PFSK-1 (cell line): ENCODE results near the gene IGFBP2.

Source experiments
- FOXP2 ChIP-seq: optimal IDR thresholded peaks from 2 replicates; pipeline ENCODE3; 2011; ENCODE audit warnings: borderline replicate concordance, control low read depth, inconsistent platforms; ENCODE audit not compliant: insufficient read depth; ENCODE audit errors: extremely low read length, extremely low read depth
- POLR2AphosphoS5 ChIP-seq: IDR thresholded peaks from 2 replicates; pipeline ENCODE4 v1.6.1; 2012; ENCODE audit warnings: low read depth, mild to moderate bottlenecking, control low read depth, low read length, moderate library complexity
- REST ChIP-seq, 2 experiments: IDR thresholded peaks; 2 replicates each; pipeline versions ENCODE4 v1.6.1 to v1.8.0; 2011 to 2012; ENCODE audit warnings: low read depth in 2 of 2, low read length in 2 of 2, control low read depth in 1 of 2, inconsistent platforms in 1 of 2, mild to moderate bottlenecking in 1 of 2, moderate library complexity in 1 of 2; ENCODE audit not compliant: insufficient read depth in 1 of 2
- SIN3A ChIP-seq: IDR thresholded peaks from 2 replicates; pipeline ENCODE4 v1.6.1; 2012; ENCODE audit warnings: mild to moderate bottlenecking, low read length, moderate library complexity, borderline replicate concordance; ENCODE audit not compliant: insufficient read depth
- TAF1 ChIP-seq: IDR thresholded peaks from 2 replicates; pipeline ENCODE4 v1.6.1; 2012; ENCODE audit warnings: low read length, control low read depth, borderline replicate concordance; ENCODE audit not compliant: insufficient read depth

IGFBP2 gene

GRCh38 chr2:216695401-216695821, 62.2 kb downstream of the IGFBP2 start, which contains the start of gene IGFBP5:
TSS of gene IGFBP5 (minus strand) at chr2:216695549. CDS start at chr2:216694775, 774 bp downstream.
- TF ChIP-seq REST (IDR thresholded peaks at IDR 0.05; ENCODE audit: insufficient read depth in 1 of 2, low read depth in 2 of 2, low read length in 2 of 2) (no peak), TAF1 (no peak), FOXP2 (no peak), SIN3A (no peak), POLR2AphosphoS5 (no peak)

GRCh38 chr2:216696321-216696720, 63.1 kb downstream of the IGFBP2 start:
- no peak for TF ChIP-seq TAF1

DNA sequence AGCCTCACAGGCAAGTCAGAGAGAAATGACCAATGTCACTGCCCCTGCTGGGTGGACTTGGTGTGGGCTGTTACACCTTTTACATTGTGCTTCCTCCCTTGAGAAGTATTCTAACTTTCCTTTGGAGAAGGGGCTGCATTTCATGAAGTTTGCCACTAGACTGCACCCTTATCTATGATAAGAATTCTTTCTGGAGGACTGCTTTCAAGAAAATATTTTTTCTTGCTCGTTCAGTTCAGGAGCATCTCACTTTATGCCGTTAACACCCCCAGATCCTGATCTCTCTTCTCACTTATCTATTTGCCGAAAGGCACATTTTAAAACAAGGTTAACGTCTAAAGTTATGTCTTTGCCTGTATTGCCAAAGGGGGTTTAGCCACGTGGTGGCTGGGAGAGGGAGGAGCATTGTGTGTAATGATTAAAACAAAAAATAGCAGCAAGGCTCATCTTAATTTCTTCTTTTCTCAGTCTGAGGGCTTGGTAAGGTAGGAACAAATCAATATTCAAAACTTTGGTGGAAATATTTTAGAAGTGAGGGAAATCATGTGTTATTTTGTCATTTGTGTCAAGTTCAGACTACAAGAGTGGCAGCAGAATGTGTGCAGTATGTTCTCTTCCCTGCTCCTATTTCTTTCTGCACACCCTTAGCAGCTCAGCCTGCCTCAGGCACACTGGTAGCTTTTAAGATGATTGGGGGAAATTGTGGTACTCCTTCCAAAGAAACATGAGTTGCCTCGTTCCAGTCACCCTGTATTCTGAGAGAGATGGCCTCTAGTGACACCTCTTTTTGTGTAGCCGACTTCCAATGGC, 63.7 kb downstream of the IGFBP2 start:
- TF ChIP-seq FOXP2 (no peak), REST (IDR thresholded peaks at IDR 0.05; ENCODE audit: insufficient read depth in 1 of 2, low read depth in 2 of 2, low read length in 2 of 2) (no peak), POLR2AphosphoS5 (no peak), SIN3A (no peak), TAF1 (no peak)

- TF ChIP-seq TAF1 (no peak), FOXP2 (no peak), REST (IDR thresholded peaks at IDR 0.05; ENCODE audit: insufficient read depth in 1 of 2, low read depth in 2 of 2, low read length in 2 of 2) (no peak), POLR2AphosphoS5 (no peak), SIN3A (no peak)
Measured at GRCh38 chr2:216698293-216698692, 65.1 kb downstream of the IGFBP2 start.

GRCh38 chr2:216698895-216699294, 65.7 kb downstream of the IGFBP2 start:
- TF ChIP-seq FOXP2 (no peak), SIN3A (no peak), TAF1 (no peak), POLR2AphosphoS5 (no peak), REST (IDR thresholded peaks at IDR 0.05; ENCODE audit: insufficient read depth in 1 of 2, low read depth in 2 of 2, low read length in 2 of 2) (no peak)
